RKO (cell line): ENCODE data around the gene IQGAP2.
"Not testable (repeated sequence)": the region's sequence is repeated elsewhere in the genome, so short reads cannot be mapped to it uniquely, and the experiment has no call there.

Experiments
- DNase-seq: peaks from one replicate; pipeline ENCODE4 v3.0.0-alpha.2; 2016; ENCODE audit warnings: low spot score

The IQGAP2 gene

DNA sequence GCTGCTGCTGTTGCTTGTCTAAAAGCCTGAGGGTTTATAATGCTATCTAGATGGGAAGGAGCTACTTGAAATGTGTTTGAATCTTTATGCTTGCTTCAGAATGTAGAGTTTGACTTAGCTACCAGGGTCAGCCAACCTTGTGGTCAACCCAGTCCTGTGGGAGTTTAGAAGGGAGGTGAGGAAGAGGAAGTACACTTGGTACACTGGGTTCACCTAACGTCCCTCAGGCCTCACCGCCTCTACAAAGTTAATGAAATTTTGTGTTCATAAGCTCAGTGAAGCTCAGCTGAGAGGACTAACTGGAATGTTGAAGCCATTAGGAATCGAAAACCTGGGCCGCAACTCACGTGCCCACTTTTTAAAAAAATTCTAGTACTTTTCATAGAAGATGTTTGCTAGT, 10.7 kb downstream of the IQGAP2 start:
- DNase-seq, result no peak

GRCh38 chr5:76414788-76415187, 11.7 kb downstream of the IQGAP2 start:
- no peak for DNase-seq

DNA sequence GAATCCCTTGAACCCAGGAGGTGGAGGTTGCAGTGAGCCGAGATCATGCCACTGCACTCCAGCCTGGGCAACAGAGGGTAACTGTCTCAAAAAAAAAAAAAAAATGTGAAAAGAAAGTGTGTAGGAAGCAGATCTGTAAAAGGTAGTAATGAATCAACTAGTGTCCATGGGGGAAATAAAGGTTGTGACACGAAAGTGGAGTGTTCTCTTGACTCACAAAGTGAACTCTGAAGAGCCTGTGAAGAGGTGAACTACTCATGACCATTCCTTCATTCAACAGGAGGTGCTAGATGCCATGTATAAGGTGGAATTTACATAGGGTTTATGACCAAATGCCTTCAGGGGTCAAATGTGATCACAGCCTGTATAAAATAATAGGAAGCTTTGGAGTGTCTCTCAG, 12.8 kb downstream of the IQGAP2 start:
- no peak for DNase-seq

- no peak for DNase-seq
Measured at GRCh38 chr5:76419597-76420298, 16.7 kb downstream of the IQGAP2 start.

- DNase-seq, result no peak
Measured at GRCh38 chr5:76422227-76422626, 19.1 kb downstream of the IQGAP2 start.

- no peak for DNase-seq
Measured at GRCh38 chr5:76422742-76423141, 19.7 kb downstream of the IQGAP2 start.

DNA sequence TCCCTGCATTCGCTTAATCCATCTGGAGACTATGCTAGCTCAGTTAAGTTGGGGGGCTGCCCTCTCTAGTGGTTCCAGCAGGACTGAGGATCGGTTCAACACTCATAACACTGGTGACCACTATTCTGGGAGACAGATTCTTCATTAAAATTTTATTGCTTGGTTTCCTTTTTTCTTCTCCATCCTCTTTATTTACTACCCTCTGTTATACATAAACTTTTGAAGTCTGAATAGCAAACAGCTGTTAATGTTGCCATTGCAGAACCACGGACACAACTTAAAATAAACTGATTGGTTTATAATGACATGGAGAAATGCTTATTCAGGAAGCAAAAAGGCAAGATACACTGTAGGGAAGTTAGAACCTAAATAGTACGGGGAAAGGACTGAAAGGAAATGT, 22.1 kb downstream of the IQGAP2 start:
- DNase-seq, result no peak

GRCh38 chr5:76425928-76426804, 23.1 kb downstream of the IQGAP2 start:
- DNase-seq, result no peak

DNA sequence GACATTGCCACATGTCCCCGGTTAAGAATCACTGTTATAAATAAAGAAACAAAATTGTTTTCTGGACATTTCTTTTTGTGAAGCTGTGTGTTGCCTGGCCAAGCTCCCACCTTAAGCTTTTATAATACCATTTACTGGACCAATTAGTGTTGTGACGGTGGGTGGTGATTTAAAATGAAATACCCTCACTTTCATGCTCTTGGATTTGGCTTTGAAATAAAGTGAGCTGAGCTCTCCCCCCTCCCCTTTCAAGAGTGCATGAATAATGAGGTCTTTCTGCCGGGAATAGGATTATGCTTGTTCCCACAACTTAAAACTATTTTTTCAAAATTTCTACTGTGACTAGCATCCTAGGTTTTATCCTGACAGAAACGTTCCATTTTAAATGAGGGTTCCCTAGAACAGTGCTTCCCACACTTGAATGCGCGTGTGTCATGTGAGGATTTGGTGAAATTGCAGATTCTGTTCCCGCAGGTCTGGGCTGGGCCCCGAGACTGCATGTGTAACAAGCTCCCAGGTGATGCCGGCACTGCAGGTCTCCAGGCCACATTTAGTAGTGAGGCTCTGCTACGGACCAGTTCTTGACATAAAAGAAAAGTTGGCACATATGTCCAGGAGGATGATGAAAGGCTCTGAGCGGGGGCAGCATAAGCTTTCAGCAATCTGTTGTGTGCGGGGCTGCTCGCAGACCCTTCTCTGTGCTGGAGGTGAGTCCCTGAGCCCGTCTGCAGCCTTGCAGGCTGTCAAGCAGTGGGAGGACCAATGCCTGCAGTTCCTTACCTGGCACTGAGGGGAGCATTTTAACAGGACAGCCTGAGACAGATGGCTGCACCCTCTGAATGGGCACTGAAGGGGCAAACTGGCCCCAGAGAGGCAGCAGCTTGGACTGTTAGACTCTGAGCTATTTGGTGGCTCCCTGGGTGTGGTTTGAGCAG, 24.4 kb downstream of the IQGAP2 start:
- DNase-seq, result no peak

- DNase-seq, result not testable (repeated sequence)
Measured at GRCh38 chr5:76428550-76428949, 25.5 kb downstream of the IQGAP2 start.

DNA sequence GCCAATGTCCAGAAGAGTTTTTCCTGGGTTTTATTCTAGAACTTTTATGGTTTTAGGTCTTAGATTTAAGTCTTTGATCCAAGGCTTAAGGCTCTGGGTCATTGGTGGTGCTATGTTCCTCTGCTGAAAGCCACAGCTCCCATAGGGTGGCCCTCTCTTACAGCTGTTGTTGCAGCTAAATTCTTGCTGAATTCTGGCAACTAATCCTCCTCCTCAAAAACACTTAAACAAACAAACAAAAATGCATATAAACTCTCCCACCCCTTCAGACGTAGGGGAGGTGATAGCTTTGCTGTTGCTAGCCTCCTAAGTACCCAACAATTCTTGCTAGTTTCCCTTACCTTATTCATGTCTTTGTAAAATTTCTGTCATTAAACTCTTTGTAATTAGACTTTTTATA, 30.2 kb downstream of the IQGAP2 start:
- DNase-seq, result no peak

GRCh38 chr5:76437507-76437906, 34.4 kb downstream of the IQGAP2 start:
- DNase-seq, result not testable (repeated sequence)

- DNase-seq, result no peak
Measured at GRCh38 chr5:76438025-76438424, 34.9 kb downstream of the IQGAP2 start.

DNA sequence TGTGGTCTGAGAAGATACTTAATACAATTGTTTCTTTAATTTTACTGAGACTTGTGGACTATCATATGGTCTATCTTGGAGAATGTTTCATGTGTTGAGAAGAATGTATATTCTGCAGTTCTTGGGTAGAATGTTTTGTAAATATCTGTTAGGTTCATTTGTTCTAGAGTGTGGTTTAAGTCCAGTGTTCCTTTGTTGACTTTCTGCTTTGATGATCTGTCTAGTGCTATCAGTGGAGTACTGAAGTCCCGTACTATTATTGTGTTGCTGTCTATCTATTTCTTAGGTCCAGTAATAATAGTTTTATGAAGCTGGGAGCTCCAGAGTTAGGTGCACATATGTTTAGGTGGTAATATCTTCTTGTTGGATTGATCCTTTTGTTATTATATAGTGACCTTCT, 36.1 kb downstream of the IQGAP2 start:
- DNase-seq, result no peak

DNA sequence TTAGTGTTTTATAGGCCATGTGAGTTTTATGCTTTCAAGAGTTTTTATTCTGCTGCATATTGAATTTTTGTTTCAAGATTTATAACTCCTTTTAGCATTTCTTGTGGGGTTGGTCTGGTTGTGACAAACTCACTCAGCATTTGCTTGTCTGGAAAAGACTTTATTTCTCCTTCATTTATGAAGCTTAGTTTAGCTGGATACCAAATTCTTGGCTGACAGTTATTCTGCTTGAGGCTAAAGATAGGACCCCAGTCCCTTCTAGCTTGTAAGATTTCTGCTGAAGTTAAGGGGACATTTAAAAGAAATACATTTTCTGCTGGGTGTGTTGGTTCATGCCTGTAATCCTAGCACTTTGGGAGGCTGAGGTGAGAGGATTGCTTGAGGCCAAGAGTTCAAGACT, 36.8 kb downstream of the IQGAP2 start:
- no peak for DNase-seq

DNA sequence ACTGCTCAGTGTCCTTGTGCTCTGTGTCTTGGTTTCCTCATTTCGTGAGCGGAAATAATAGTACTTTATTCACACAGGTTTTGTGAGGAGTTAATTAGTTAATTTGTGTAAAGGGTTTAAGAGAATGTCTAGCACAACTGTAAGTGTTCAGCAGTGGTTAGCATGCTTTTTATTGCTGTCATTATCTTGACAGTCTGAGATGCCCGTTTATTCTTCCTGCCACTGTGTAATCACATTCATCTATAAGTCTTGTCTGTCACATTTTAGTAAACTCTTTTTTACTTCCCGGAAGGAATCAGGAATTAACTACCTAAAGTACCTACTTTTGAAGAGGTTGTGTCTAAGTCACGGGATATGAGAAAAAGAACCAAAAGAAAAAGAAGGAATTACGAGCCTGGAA, 38.0 kb downstream of the IQGAP2 start:
- no peak for DNase-seq

DNA sequence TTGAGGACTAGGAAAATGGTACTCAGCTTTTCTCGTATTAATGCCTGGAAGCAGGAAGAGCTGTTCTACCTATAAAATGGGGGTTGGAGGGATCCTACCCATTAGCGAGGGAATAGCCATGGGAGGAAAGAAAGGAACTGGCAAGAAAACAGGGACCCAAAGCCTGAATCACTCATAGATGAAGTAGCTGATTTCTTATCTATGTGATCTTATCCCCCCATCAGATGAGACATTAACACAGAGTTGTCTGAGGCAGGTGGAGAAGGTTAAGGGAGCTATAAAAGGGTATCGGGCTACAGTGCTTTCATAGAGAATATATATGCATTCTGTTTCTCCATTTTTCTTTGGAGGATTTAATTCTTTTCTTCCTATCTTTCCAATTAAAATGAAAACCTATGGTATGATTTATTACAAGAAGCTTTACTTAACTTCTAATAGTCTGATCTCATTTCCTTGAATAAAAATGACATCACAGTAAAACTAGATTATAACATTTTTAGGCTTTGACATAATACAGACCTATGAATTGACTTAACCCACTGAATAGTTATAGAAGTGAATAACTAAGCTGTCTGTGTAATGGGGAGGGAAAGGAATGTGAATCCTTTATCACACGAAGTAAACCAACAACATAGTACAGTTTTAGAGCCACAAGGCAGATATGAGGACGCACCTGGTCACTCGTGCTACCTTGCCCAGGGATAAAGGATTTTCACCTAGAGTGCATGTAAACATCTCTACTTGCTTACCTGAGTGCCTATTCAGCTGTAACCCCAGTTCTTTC, 39.0 kb downstream of the IQGAP2 start:
- DNase-seq, result no peak

GRCh38 chr5:76443066-76443800, 40.1 kb downstream of the IQGAP2 start:
- DNase-seq, result no peak

- DNase-seq, result no peak
Measured at GRCh38 chr5:76445063-76445462, 42.0 kb downstream of the IQGAP2 start.

DNA sequence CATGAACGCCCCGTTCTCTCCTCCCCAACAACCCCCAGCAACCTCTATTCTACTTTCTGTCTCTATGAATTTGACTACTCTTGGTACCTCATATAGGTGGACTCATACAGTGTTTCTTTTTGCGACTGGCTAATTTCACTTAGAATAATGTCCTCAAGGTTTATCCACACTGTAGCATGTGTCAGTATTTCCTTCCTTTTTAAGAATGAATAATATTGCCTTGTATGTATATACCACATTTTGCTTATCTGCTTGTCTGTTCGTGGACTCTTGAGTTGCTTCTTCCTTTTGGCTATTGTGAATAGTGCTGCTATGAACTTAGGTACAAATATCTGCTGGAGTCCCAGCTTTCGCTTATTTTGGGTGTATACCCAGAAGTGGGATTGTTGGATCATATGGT, 42.7 kb downstream of the IQGAP2 start:
- DNase-seq, result no peak

GRCh38 chr5:76446776-76447175, 43.7 kb downstream of the IQGAP2 start:
- DNase-seq, result no peak
